ENCODE data around the gene RFX4. TPM values are rescaled to one million over a fixed set of nuclear protein-coding genes. Genes with fewer than 3 reads are reported as not detected.

The RFX4 gene
- total RNA-seq, 4 donors from 2014 or later = not detected

- DNase-seq (ENCODE audit: low spot score in 2 of 2) = no peak
- H3K9me3 ChIP-seq = no peaks in the 10 kb centered on the region
- H3K4me3 ChIP-seq = no peak overlapping the region
- H3K36me3 ChIP-seq = no peaks in the 10 kb centered on the region
- 67% methylated on average over 8 of the region's 8 CpGs for WGBS
- no peak for TF ChIP-seq POLR2A (IDR thresholded peaks at IDR 0.05)
- no peak for TF ChIP-seq POLR2AphosphoS5 (IDR thresholded peaks at IDR 0.05)
- TF ChIP-seq EP300 (IDR thresholded peaks at IDR 0.05) = no peak
- no peak for TF ChIP-seq CTCF (IDR thresholded peaks at IDR 0.05)
- no peak overlapping the region for H3K27ac ChIP-seq
- H3K4me1 ChIP-seq = no peaks in the 10 kb centered on the region
- H3K27me3 ChIP-seq = peaks cover 24% of the 10 kb centered on the region
Measured at GRCh38 chr12:106673141-106673540, 90.3 kb downstream of the RFX4 start.

GRCh38 chr12:106675651-106676435 lies 93.0 kb downstream of the RFX4 start:
- H3K4me1 ChIP-seq = no peaks in the 10 kb centered on the region
- no peak for TF ChIP-seq POLR2A (IDR thresholded peaks at IDR 0.05)
- TF ChIP-seq CTCF (IDR thresholded peaks at IDR 0.05) = no peak
- no peak for TF ChIP-seq POLR2AphosphoS5 (IDR thresholded peaks at IDR 0.05)
- TF ChIP-seq EP300 (IDR thresholded peaks at IDR 0.05) = no peak
- DNase-seq (ENCODE audit: low spot score in 2 of 2) = no peak
- no peaks in the 10 kb centered on the region for H3K9me3 ChIP-seq
- WGBS = 85% methylated on average over 10 of the region's 10 CpGs
- no peaks in the 10 kb centered on the region for H3K36me3 ChIP-seq
- no peak overlapping the region for H3K27ac ChIP-seq
- H3K4me3 ChIP-seq = no peak overlapping the region
- H3K27me3 ChIP-seq = peaks cover 23% of the 10 kb centered on the region

GRCh38 chr12:106679574-106679973 lies 96.8 kb downstream of the RFX4 start:
- Histone ChIP-seq H3K36me3 (no peaks in the 10 kb centered on the region), H3K4me3 (no peak overlapping the region), H3K27me3 (no peaks in the 10 kb centered on the region), H3K9me3 (no peaks in the 10 kb centered on the region), H3K27ac (no peak overlapping the region), H3K4me1 (no peaks in the 10 kb centered on the region)
- TF ChIP-seq POLR2A (IDR thresholded peaks at IDR 0.05) = no peak
- TF ChIP-seq EP300 (IDR thresholded peaks at IDR 0.05) = no peak
- no peak for TF ChIP-seq CTCF (IDR thresholded peaks at IDR 0.05)
- no peak for TF ChIP-seq POLR2AphosphoS5 (IDR thresholded peaks at IDR 0.05)
- WGBS = 97% methylated on average over 1 of the region's 1 CpG
- no peak for DNase-seq (ENCODE audit: low spot score in 2 of 2)

GRCh38 chr12:106680280-106680679 lies 97.5 kb downstream of the RFX4 start:
- H3K27me3 ChIP-seq = no peaks in the 10 kb centered on the region
- H3K4me3 ChIP-seq = no peak overlapping the region
- no peak for TF ChIP-seq CTCF (IDR thresholded peaks at IDR 0.05)
- TF ChIP-seq EP300 (IDR thresholded peaks at IDR 0.05) = no peak
- no peak for TF ChIP-seq POLR2A (IDR thresholded peaks at IDR 0.05)
- TF ChIP-seq POLR2AphosphoS5 (IDR thresholded peaks at IDR 0.05) = no peak

GRCh38 chr12:106681210-106681609 lies 98.4 kb downstream of the RFX4 start:
- Histone ChIP-seq H3K27ac (no peak overlapping the region), H3K4me3 (no peak overlapping the region), H3K9me3 (no peaks in the 10 kb centered on the region), H3K27me3 (no peaks in the 10 kb centered on the region), H3K4me1 (no peaks in the 10 kb centered on the region), H3K36me3 (no peaks in the 10 kb centered on the region)
- 70% methylated on average over 3 of the region's 3 CpGs for WGBS
- no peak for TF ChIP-seq POLR2AphosphoS5 (IDR thresholded peaks at IDR 0.05)
- no peak for TF ChIP-seq EP300 (IDR thresholded peaks at IDR 0.05)
- no peak for TF ChIP-seq POLR2A (IDR thresholded peaks at IDR 0.05)
- TF ChIP-seq CTCF (IDR thresholded peaks at IDR 0.05) = no peak
- no peak for DNase-seq (ENCODE audit: low spot score in 2 of 2)

More at GRCh38 chr12:106680280-106680679, 97.5 kb downstream of the RFX4 start:
- no peak for DNase-seq (ENCODE audit: low spot score in 2 of 2)
- H3K9me3 ChIP-seq = no peaks in the 10 kb centered on the region
- no peak overlapping the region for H3K27ac ChIP-seq
- H3K36me3 ChIP-seq = no peaks in the 10 kb centered on the region
- H3K4me1 ChIP-seq = no peaks in the 10 kb centered on the region
